KMS-11 (cell line): Measurements from ENCODE around the gene SOCS7.

Experiments used
- H2AFZ ChIP-seq: fragments of 200-600 bp; sonication (generic); 2 replicates; pipeline ENCODE4 v1.6.1; 2016; ENCODE audit warnings: antibody characterized with exemption, mixed run types, low read depth
- H3K27ac ChIP-seq: fragments of 200-600 bp; sonication (generic); 2 replicates; pipeline ENCODE4 v1.6.1; 2016; ENCODE audit warnings: mild to moderate bottlenecking, mixed run types
- H3K27me3 ChIP-seq: fragments of 200-600 bp; sonication (generic); 2 replicates; pipeline ENCODE4 v1.6.1; 2017; ENCODE audit warnings: mild to moderate bottlenecking, low read depth, mixed run types, moderate library complexity; ENCODE audit not compliant: insufficient read depth
- H3K36me3 ChIP-seq: fragments of 200-600 bp; sonication (generic); 2 replicates; pipeline ENCODE4 v1.6.1; 2017; ENCODE audit warnings: mild to moderate bottlenecking, mixed run types; ENCODE audit not compliant: insufficient read depth
- H3K4me1 ChIP-seq: fragments of 200-600 bp; sonication (generic); 2 replicates; pipeline ENCODE4 v1.6.1; 2016; ENCODE audit warnings: mild to moderate bottlenecking, low read depth, mixed run types; ENCODE audit not compliant: poor library complexity, severe bottlenecking
- H3K4me2 ChIP-seq: fragments of 200-600 bp; sonication (generic); 2 replicates; pipeline ENCODE4 v1.7.0; 2016; ENCODE audit warnings: mild to moderate bottlenecking, mixed run types
- H3K4me3 ChIP-seq: fragments of 200-600 bp; sonication (generic); IDR thresholded peaks from 2 replicates; pipeline ENCODE4 v1.6.1; 2017; ENCODE audit warnings: low read depth, low read length, mixed read lengths; ENCODE audit not compliant: insufficient read depth
- H3K79me2 ChIP-seq: fragments of 200-600 bp; sonication (generic); 2 replicates; pipeline ENCODE4 v1.6.1; 2016; ENCODE audit warnings: low read depth, mixed run types; ENCODE audit not compliant: insufficient read depth
- H3K9ac ChIP-seq: fragments of 200-600 bp; sonication (generic); 2 replicates; pipeline ENCODE4 v1.6.1; 2016; ENCODE audit warnings: mild to moderate bottlenecking, mixed run types
- H4K20me1 ChIP-seq: fragments of 200-600 bp; sonication (generic); 2 replicates; pipeline ENCODE4 v1.6.1; 2016; ENCODE audit warnings: mild to moderate bottlenecking, mixed run types; ENCODE audit not compliant: insufficient read depth
- TF ChIP-seq, protein P1 (sequence below): fragments of 200-600 bp; sonication (generic); conservative IDR thresholded peaks from 2 replicates; pipeline ENCODE4 v1.6.1; 2017; ENCODE audit warnings: low read depth, mild to moderate bottlenecking, antibody characterized with exemption, low read length, moderate library complexity, mixed read lengths

The SOCS7 gene

DNA sequence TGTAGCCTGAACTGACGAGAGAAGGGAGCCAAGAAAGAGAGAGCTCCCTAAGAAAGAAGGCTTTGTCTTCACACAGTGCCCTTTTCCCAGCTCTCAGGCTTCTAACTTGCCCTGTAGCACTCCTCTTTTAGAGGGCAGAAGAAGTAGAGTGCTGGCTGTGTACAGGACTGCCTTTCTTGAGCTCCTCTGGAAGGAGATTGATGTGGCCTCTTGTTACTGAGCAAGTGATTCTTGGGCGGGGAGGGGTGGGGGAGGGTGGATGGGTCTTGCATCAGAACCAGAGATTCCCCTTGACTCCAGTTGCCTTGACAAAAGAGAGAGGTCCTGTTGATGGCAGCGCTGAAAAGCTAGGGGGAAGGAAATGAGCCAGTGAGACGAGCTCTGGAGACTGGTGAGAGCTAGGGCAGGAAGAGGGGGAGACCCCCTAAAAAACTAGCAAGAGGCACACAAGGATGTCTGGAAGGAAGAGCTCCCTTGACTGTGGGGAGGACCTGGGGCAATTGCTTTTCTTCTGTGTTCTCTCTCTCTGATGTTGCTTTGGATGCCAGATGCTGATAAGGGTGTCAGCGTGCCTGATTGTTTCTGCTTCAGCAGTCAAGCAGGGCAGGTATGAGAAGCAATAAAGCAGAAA, 26.3 kb upstream of the SOCS7 start:
- Histone ChIP-seq H3K9ac (no peak overlapping the region), H3K79me2 (no peaks in the 10 kb centered on the region), H3K4me2 (no peak overlapping the region), H4K20me1 (no peaks in the 10 kb centered on the region), H3K4me1 (peaks cover 6% of the 10 kb centered on the region), H3K27ac (no peak overlapping the region), H3K4me3 (no peak overlapping the region), H3K36me3 (no peaks in the 10 kb centered on the region), H3K27me3 (no peaks in the 10 kb centered on the region; the same call in 1 of the 2 replicates), H2AFZ (no peak overlapping the region)
- TF ChIP-seq, protein P1, sequence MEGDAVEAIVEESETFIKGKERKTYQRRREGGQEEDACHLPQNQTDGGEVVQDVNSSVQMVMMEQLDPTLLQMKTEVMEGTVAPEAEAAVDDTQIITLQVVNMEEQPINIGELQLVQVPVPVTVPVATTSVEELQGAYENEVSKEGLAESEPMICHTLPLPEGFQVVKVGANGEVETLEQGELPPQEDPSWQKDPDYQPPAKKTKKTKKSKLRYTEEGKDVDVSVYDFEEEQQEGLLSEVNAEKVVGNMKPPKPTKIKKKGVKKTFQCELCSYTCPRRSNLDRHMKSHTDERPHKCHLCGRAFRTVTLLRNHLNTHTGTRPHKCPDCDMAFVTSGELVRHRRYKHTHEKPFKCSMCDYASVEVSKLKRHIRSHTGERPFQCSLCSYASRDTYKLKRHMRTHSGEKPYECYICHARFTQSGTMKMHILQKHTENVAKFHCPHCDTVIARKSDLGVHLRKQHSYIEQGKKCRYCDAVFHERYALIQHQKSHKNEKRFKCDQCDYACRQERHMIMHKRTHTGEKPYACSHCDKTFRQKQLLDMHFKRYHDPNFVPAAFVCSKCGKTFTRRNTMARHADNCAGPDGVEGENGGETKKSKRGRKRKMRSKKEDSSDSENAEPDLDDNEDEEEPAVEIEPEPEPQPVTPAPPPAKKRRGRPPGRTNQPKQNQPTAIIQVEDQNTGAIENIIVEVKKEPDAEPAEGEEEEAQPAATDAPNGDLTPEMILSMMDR: no peak

DNA sequence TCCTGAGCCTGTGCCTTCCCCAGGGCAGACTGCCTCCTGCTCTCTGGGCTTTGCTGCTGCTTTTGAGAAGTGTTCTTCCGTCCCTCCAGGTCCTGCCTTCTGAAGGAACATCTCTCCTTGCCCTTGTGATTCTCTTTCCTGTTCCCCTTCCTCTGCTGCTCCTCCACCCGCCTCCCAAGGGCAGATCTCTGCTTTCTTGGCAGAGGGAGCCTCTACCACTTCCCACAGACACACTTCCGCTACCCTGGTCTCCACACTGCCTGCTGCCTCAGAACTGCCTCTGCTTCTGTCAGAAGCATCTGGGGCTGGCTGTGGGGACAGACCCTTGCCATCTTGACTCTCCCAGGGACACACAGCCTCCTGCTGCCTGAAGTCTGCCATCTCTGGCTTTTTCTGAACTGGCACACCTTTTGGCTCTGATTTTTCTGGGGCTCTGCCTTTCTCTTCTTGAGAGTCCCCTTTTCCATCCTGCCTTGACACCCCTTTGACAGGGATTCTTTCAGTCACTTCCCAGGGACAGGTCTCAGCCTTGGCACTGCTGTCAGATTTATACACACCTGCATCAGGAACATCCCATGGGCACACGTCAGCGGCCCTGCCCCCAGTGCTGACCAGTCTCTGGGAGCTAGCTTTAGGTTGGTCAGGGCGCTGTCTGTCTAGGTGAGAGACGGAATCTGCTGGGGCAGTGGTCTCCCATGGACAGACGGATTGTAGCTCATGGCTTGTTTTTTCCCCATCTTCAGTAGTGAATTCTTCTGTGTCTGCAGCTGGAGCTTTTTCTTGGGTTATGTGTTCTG, 24.4 kb upstream of the SOCS7 start:
- TF ChIP-seq, protein P1: no peak
- Histone ChIP-seq H3K36me3 (no peaks in the 10 kb centered on the region), H4K20me1 (no peaks in the 10 kb centered on the region), H3K4me3 (no peak overlapping the region), H3K4me1 (peaks cover 6% of the 10 kb centered on the region), H2AFZ (no peak overlapping the region), H3K79me2 (no peaks in the 10 kb centered on the region), H3K27ac (no peak overlapping the region), H3K4me2 (no peak overlapping the region), H3K9ac (no peak overlapping the region), H3K27me3 (no peaks in the 10 kb centered on the region; the same call in 1 of the 2 replicates)

DNA sequence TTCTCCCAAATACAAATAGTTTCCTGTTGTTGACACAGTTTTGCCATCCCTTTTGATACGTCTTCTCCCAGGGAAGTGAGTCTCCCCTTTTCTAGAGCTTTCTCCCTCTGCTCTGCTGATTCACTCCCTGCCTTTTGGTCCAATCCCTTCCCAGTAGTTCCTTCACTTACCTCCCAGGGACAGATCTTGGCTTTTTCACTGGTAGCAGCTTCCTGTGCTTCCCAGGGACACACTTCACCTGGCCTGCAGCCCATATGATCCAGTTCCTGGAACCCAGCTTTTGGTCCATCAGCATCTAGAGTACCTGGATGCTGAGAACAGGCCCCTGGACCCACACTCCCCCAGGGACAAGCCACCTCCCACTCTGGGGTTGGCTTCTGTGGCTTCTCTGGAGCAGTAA, 23.7 kb upstream of the SOCS7 start:
- Histone ChIP-seq H3K36me3 (no peaks in the 10 kb centered on the region), H3K27ac (no peak overlapping the region), H3K79me2 (no peaks in the 10 kb centered on the region), H2AFZ (no peak overlapping the region), H3K4me1 (peaks cover 6% of the 10 kb centered on the region), H3K4me3 (no peak overlapping the region), H3K4me2 (no peak overlapping the region), H3K27me3 (no peaks in the 10 kb centered on the region; the same call in 1 of the 2 replicates), H3K9ac (no peak overlapping the region), H4K20me1 (no peaks in the 10 kb centered on the region)
- TF ChIP-seq, protein P1: no peak

DNA sequence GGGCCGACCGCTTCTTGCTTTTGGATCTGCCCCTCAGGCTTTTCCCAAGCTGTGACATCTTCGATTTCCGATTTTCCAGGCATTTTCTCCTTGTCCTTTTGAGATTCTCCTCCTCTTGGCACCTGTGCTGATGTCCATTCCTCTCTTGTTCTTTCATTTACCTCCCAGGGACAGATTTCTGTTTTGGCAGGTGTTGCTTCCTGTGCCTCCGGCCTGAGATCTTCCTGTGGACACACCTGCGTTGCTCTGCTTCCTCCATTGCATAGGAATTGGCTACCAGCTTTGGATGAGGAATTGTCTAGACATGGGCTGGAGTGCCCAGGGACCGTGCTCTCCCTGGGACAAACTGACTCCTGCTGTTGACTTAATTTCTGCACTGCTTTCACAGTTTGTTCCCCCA, 23.0 kb upstream of the SOCS7 start:
- no peaks in the 10 kb centered on the region; the same call in 1 of the 2 replicates for H3K27me3 ChIP-seq
- no peak overlapping the region for H3K27ac ChIP-seq
- H3K36me3 ChIP-seq: no peaks in the 10 kb centered on the region
- no peaks in the 10 kb centered on the region for H4K20me1 ChIP-seq
- no peaks in the 10 kb centered on the region for H3K79me2 ChIP-seq
- H3K4me3 ChIP-seq: no peak overlapping the region
- H3K9ac ChIP-seq: no peak overlapping the region
- H2AFZ ChIP-seq: no peak overlapping the region
- TF ChIP-seq, protein P1: no peak
- peaks cover 6% of the 10 kb centered on the region for H3K4me1 ChIP-seq
- no peak overlapping the region for H3K4me2 ChIP-seq
